Kidney (tissue), 14 donors: Measurements from ENCODE around the gene OLFML1. TPM values are rescaled to one million over a fixed set of nuclear protein-coding genes. Genes with fewer than 3 reads are reported as not detected.

Experiments
- DNase-seq, 5 donors: peaks; one replicate each; pipeline ENCODE4 v3.0.0-alpha.2; 2013 to 2020
- FAIRE-seq: peaks from 2 replicates; lab custom pipeline; 2012; peaks lifted over from hg19 to GRCh38; lab: Jason Lieb, UNC
- H3K27ac ChIP-seq, 2 donors: one replicate each; pipeline ENCODE4 v1.7.0; 2013; ENCODE audit warnings: low read depth in 2 of 2, low read length in 2 of 2, inconsistent platforms in 1 of 2
- H3K27me3 ChIP-seq: one replicate; pipeline ENCODE4 v1.7.1; 2013; ENCODE audit warnings: low read length, inconsistent platforms; ENCODE audit not compliant: control insufficient read depth, insufficient read depth
- H3K36me3 ChIP-seq, 3 donors: one replicate each; pipeline versions ENCODE4 v1.7.0 to v1.7.1; 2013; ENCODE audit warnings: low read length in 3 of 3, control low read depth in 1 of 3, inconsistent platforms in 1 of 3; ENCODE audit not compliant: insufficient read depth in 3 of 3, control insufficient read depth in 2 of 3
- H3K4me1 ChIP-seq, 3 donors: one replicate each; pipeline versions ENCODE4 v1.7.0 to v1.7.1; 2013; ENCODE audit warnings: low read length in 3 of 3, inconsistent platforms in 1 of 3, low read depth in 1 of 3; ENCODE audit not compliant: control insufficient read depth in 2 of 3, insufficient read depth in 2 of 3
- H3K4me3 ChIP-seq, 3 donors: one replicate each; pipeline versions ENCODE4 v1.7.0 to v1.8.1; 2013; ENCODE audit warnings: low read length in 3 of 3, control low read depth in 1 of 3, inconsistent platforms in 1 of 3
- H3K9ac ChIP-seq, 3 donors: one replicate each; pipeline versions ENCODE4 v1.7.0 to v1.7.1; 2013; ENCODE audit warnings: low read length in 3 of 3, control low read depth in 1 of 3, inconsistent platforms in 1 of 3
- H3K9me3 ChIP-seq, 3 donors: one replicate each; pipeline versions ENCODE4 v1.7.0 to v1.7.1; 2013; ENCODE audit warnings: low read length in 3 of 3, control low read depth in 1 of 3, inconsistent platforms in 1 of 3; ENCODE audit not compliant: control insufficient read depth in 2 of 3, insufficient read depth in 1 of 3
- intact Hi-C: fragments of 100-400 bp; cut with DNase I; formaldehyde crosslinking; loops from one replicate; pipeline ENCODE4 v1.11.1; 2022
- polyA plus RNA-seq: library from polyadenylated mRNA; stranded (reverse); fragments of 350-450 nt; fragmentation: Illumina TruSeq; extraction: RNeasy Lipid Tissue Mini Kit (QIAGEN cat#74804); gene quantifications from one replicate; pipeline ENCODE4 v1.2.3, GENCODE V29; 2014; ENCODE audit warnings: low read depth, low replicate concordance; ENCODE audit not compliant: insufficient read depth
- total RNA-seq: library from RNA; stranded (reverse); fragmentation: NEBNext Ultra II Directional; extraction: Animal tissue kit (Norgen Biotek cat#: 25700); gene quantifications from one replicate; pipeline ENCODE4 v1.2.1, GENCODE V29; 2021
- TF ChIP-seq, protein P1 (sequence below): IDR thresholded peaks from 3 replicates; pipeline ENCODE4 v1.5.1; 2012; ENCODE audit warnings: mild to moderate bottlenecking, moderate library complexity, borderline replicate concordance; ENCODE audit not compliant: insufficient read depth; ENCODE audit errors: extremely low read depth
- donor health status: control.
- donor health status: control.
- donor health status: control.
- donor health status: control.
- donor health status: control.
- donor health status: DM: yes; HTN: yes; CAD: no.
- donor health status: Normal renal cell carcinoma (clear cell type).

OLFML1 gene
- total and polyA plus RNA-seq, 2 donors from 2014 or later, result 7.6 to 8.3 TPM

DNA sequence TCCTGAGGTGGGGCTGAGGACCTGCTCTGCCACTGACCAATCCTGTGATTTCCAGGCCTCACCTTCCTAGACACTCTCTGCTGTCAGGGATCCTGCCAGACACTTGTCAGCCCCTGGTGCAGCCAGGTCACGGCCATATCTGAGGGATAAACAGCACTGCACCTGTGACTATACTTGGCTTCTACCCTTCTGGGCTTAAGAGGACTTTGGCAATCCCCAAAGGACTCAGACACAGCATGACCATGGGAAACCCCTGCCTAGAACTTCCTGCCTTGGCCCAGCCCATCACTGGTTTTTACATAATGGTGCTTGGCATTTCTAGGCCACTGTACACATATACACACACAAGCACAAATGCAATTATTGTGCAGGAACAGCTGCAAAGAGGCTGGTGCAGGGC is 11.6 kb upstream of the OLFML1 start:
- no peaks in the 10 kb centered on the region for H3K4me1 ChIP-seq
- H3K36me3 ChIP-seq, result no peaks in the 10 kb centered on the region
- DNase-seq (no peak), FAIRE-seq (no peak)
- TF ChIP-seq, protein P1, sequence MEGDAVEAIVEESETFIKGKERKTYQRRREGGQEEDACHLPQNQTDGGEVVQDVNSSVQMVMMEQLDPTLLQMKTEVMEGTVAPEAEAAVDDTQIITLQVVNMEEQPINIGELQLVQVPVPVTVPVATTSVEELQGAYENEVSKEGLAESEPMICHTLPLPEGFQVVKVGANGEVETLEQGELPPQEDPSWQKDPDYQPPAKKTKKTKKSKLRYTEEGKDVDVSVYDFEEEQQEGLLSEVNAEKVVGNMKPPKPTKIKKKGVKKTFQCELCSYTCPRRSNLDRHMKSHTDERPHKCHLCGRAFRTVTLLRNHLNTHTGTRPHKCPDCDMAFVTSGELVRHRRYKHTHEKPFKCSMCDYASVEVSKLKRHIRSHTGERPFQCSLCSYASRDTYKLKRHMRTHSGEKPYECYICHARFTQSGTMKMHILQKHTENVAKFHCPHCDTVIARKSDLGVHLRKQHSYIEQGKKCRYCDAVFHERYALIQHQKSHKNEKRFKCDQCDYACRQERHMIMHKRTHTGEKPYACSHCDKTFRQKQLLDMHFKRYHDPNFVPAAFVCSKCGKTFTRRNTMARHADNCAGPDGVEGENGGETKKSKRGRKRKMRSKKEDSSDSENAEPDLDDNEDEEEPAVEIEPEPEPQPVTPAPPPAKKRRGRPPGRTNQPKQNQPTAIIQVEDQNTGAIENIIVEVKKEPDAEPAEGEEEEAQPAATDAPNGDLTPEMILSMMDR, result no peak
- no peak overlapping the region for H3K4me3 ChIP-seq
- no peaks in the 10 kb centered on the region for H3K9me3 ChIP-seq
- intact Hi-C loops, result no loop called here
- no peak overlapping the region for H3K9ac ChIP-seq
- H3K27me3 ChIP-seq, result no peaks in the 10 kb centered on the region
- no peak overlapping the region for H3K27ac ChIP-seq

DNA sequence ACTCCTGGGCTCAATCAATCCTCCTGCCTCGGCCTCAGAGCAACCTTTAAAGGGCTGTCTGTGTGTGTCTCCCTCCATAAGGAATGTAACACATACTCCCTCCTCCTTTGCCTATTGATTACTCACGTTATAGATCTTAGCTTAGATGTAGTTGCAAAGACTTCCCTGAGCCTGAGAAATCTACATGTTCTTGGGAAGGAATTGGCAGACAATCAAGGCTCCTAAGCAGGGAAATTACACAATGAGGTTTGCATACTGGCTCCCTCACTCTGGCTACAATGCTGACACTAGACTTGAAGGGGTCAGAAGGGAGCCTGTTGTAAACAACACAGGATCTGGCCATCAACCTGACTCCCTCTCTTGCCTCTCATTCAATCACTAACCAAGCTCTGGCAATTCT is 5.2 kb upstream of the OLFML1 start:
- Histone ChIP-seq H3K36me3 (no peaks in the 10 kb centered on the region), H3K27ac (no peak overlapping the region), H3K9me3 (no peaks in the 10 kb centered on the region), H3K4me3 (no peak overlapping the region), H3K4me1 (peaks cover 0 to 7% (median 4%) of the 10 kb centered on the region in 3 donors), H3K27me3 (no peaks in the 10 kb centered on the region), H3K9ac (no peak overlapping the region)
- TF ChIP-seq, protein P1, result no peak
- no peak for FAIRE-seq
- DNase-seq, result no peak
- intact Hi-C loops, result no loop called here

DNA sequence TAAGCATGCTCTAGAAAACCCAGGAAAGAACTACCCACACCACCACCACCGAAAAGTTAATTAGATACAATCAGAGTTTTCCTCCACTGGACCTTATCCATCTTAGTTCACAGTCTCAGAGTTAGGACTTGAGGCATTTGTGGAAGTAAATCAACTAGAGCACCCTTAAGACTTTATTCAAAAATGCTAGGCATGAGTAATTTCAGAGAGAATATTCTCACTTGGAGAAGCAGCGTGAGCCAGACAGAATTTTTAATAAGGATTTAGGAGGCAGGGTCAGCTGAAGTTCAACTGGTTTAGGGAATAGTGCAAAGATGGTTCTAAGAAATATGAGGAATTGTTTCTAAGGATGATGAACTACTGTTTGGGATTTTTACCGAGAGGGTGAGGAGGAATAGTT is 1.2 kb upstream of the OLFML1 start:
- Histone ChIP-seq H3K36me3 (no peaks in the 10 kb centered on the region), H3K4me3 (no peak overlapping the region), H3K4me1 (peaks cover 0 to 7% (median 4%) of the 10 kb centered on the region in 3 donors), H3K9me3 (no peaks in the 10 kb centered on the region), H3K27me3 (no peaks in the 10 kb centered on the region), H3K27ac (no peak overlapping the region), H3K9ac (no peak overlapping the region)
- FAIRE-seq (no peak), DNase-seq (peak in 2 of 5 donors; percentile 52 to 61)
- intact Hi-C loops, result no loop called here
- TF ChIP-seq, protein P1, result no peak

GRCh38 chr11:7484645-7485044 is 661 bp upstream of the OLFML1 start:
- H3K4me3 ChIP-seq, result peak overlapping the region in 1 of 3 donors; percentile 63
- no peak overlapping the region for H3K27ac ChIP-seq
- FAIRE-seq (no peak), DNase-seq (peak in 2 of 5 donors; percentile 19 to 23)
- H3K9me3 ChIP-seq, result no peaks in the 10 kb centered on the region
- H3K9ac ChIP-seq, result no peak overlapping the region
- peaks cover 0 to 7% (median 4%) of the 10 kb centered on the region in 3 donors for H3K4me1 ChIP-seq
- intact Hi-C loops, result no loop called here
- H3K36me3 ChIP-seq, result no peaks in the 10 kb centered on the region
- TF ChIP-seq, protein P1, result no peak
- no peaks in the 10 kb centered on the region for H3K27me3 ChIP-seq
